ENCODE measurements around the gene HDAC4.

DNA sequence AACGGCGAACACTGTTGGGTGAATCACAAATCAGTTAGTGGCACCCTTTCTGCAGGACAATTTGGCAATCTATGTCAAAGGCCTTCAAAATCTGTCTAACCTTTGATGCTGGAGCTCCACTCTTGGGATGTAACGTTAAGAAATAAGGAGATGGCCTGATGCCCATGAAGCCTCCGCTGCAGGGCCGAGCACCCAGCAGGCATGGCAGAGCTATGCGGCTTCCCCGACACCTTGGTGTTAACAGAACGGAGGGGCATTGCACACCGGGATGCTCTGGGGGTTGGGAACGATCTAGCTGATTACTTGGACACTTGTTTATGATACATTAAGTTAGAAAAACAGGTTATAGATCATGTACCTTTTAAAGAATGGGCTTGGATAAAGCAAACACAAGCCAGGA, 265.3 kb downstream of the HDAC4 start:
- TF ChIP-seq POLR2A (IDR thresholded peaks at IDR 0.05) (no peak), POLR2AphosphoS5 (IDR thresholded peaks at IDR 0.05; ENCODE audit: insufficient read depth in 1 of 2, low read depth in 1 of 2) (no peak), CTCF (IDR thresholded peaks at IDR 0.05) (no peak)
